HG03280 (cell line): ENCODE results near the gene RHOBTB3.

Source experiments
- ATAC-seq: cut with Tn5 transposase; IDR thresholded peaks from one replicate; pipeline ENCODE4 v1.9.1; 2021; ENCODE audit warnings: mild to moderate bottlenecking, moderate library complexity; ENCODE audit not compliant: unreplicated experiment

Gene RHOBTB3

GRCh38 chr5:95837492-95837891 is 106.4 kb downstream of the RHOBTB3 start:
- no peak for ATAC-seq

- ATAC-seq, result no peak
These were observed 106.9 kb downstream of the RHOBTB3 start for GRCh38 chr5:95838001-95838520.

GRCh38 chr5:95838556-95838955 is 107.4 kb downstream of the RHOBTB3 start:
- no peak for ATAC-seq

- no peak for ATAC-seq
These were observed 108.5 kb downstream of the RHOBTB3 start for GRCh38 chr5:95839658-95840057.

- ATAC-seq, result no peak
These were observed 110.0 kb downstream of the RHOBTB3 start for GRCh38 chr5:95840956-95841705.

GRCh38 chr5:95841914-95842812 is 111.0 kb downstream of the RHOBTB3 start:
- no peak for ATAC-seq

- ATAC-seq, result peak; percentile 87
These were observed 111.9 kb downstream of the RHOBTB3 start for GRCh38 chr5:95842854-95843544.

- no peak for ATAC-seq
These were observed 112.6 kb downstream of the RHOBTB3 start for GRCh38 chr5:95843733-95844223.

- ATAC-seq, result no peak
These were observed 114.3 kb downstream of the RHOBTB3 start for GRCh38 chr5:95845391-95845790.
